Loucy (cell line): Measurements from ENCODE around the gene GRAMD4.
"Not testable (repeated sequence)": the region's sequence is repeated elsewhere in the genome, so short reads cannot be mapped to it uniquely, and the experiment has no call there.

ENCODE experiments used
- H2AFZ ChIP-seq: fragments of 200-600 bp; sonication (generic); 2 replicates; pipeline ENCODE4 v1.6.0; 2016; ENCODE audit warnings: antibody characterized with exemption, mild to moderate bottlenecking, low read length, moderate library complexity
- H3F3A ChIP-seq: fragments of 200-600 bp; 2 replicates; pipeline ENCODE4 v1.6.0; 2016; ENCODE audit warnings: antibody characterized with exemption, low read depth, mild to moderate bottlenecking
- H3K27me3 ChIP-seq: fragments of 200-600 bp; sonication (generic); 2 replicates; pipeline ENCODE4 v1.6.1; 2014; ENCODE audit warnings: low read length, mild to moderate bottlenecking; ENCODE audit not compliant: insufficient read depth, poor library complexity, severe bottlenecking
- H3K36me3 ChIP-seq: fragments of 200-600 bp; sonication (generic); 2 replicates; pipeline ENCODE4 v1.6.1; 2016; ENCODE audit warnings: low read length; ENCODE audit not compliant: insufficient read depth
- H3K4me1 ChIP-seq: fragments of 200-600 bp; sonication (generic); 2 replicates; pipeline ENCODE4 v1.5.1; 2014; ENCODE audit warnings: low read length, mild to moderate bottlenecking; ENCODE audit not compliant: insufficient read depth, poor library complexity, severe bottlenecking
- H3K4me2 ChIP-seq: fragments of 200-600 bp; sonication (generic); 2 replicates; pipeline ENCODE4 v1.6.0; 2014; ENCODE audit warnings: antibody characterized with exemption, low read length, low read depth, mild to moderate bottlenecking; ENCODE audit not compliant: poor library complexity, severe bottlenecking
- H3K4me3 ChIP-seq: fragments of 200-600 bp; sonication (generic); 2 replicates; pipeline ENCODE4 v1.5.1; 2014; ENCODE audit warnings: low read length, mild to moderate bottlenecking, mixed read lengths; ENCODE audit not compliant: poor library complexity, severe bottlenecking
- H3K79me2 ChIP-seq: fragments of 200-600 bp; sonication (generic); 2 replicates; pipeline ENCODE4 v1.6.1; 2014; ENCODE audit warnings: low read length; ENCODE audit not compliant: insufficient read depth
- H3K9ac ChIP-seq: fragments of 200-600 bp; sonication (generic); 2 replicates; pipeline ENCODE4 v1.6.0; 2014; ENCODE audit warnings: mild to moderate bottlenecking, low read depth, low read length, moderate library complexity; ENCODE audit not compliant: poor library complexity, severe bottlenecking
- H3K9me2 ChIP-seq: fragments of 200-600 bp; sonication (generic); replicated peaks from 2 replicates; pipeline ENCODE4 v1.6.1; 2016; ENCODE audit warnings: low read depth, low read length, mixed read lengths
- H3K9me3 ChIP-seq: fragments of 200-600 bp; sonication (generic); 2 replicates; pipeline ENCODE4 v1.6.1; 2014; ENCODE audit warnings: mild to moderate bottlenecking, antibody characterized with exemption, low read length, low read depth; ENCODE audit not compliant: insufficient read depth
- H4K20me1 ChIP-seq: fragments of 200-600 bp; sonication (generic); 2 replicates; pipeline ENCODE4 v1.6.0; 2014; ENCODE audit warnings: antibody characterized with exemption, low read length, mild to moderate bottlenecking; ENCODE audit not compliant: insufficient read depth, poor library complexity, severe bottlenecking
- EZH2phosphoT487 ChIP-seq: fragments of 200-600 bp; IDR thresholded peaks from 2 replicates; pipeline ENCODE4 v1.6.1; 2018; ENCODE audit warnings: antibody characterized with exemption, mild to moderate bottlenecking, moderate library complexity, borderline replicate concordance
- TF ChIP-seq, protein P1 (sequence below): fragments of 200-600 bp; sonication (generic); conservative IDR thresholded peaks from 2 replicates; pipeline ENCODE4 v1.5.1; 2014; ENCODE audit warnings: mild to moderate bottlenecking, antibody characterized with exemption, low read length

Gene GRAMD4

DNA sequence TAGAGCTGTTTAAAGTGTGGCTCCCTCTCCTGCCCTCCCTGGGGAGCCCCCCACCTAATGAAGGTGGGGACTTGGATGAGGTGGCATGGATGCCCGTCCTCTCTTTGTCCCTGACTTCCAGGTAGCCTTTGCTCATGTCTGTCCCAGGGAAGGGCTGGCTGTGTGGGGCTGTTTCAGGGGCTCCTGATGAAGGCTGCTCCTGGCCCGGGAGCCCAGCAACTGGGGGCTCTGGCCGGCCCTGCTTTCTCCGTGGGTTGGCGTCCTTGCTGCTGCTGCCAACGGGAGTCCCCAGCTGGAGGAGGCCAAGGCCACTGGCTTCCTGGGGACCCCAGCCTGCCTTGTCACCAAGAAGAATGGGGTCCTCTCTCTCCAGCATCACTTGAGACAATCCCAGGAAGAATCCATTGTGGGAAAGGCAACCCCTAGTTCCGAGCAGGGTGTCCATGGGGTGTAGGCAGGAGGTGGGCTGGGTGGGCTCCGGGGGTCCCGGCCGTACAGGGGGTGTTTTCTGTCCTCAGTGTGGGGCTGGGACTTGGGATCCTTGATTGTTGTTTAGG, 13.2 kb downstream of the GRAMD4 start:
- H3K9ac ChIP-seq = no peak overlapping the region
- H3K9me3 ChIP-seq = no peaks in the 10 kb centered on the region
- no peaks in the 10 kb centered on the region for H3K9me2 ChIP-seq
- H3K27me3 ChIP-seq = no peaks in the 10 kb centered on the region
- no peaks in the 10 kb centered on the region for H3K4me1 ChIP-seq
- H3K4me3 ChIP-seq = no peak overlapping the region
- TF ChIP-seq EZH2phosphoT487 = no peak
- TF ChIP-seq, protein P1, sequence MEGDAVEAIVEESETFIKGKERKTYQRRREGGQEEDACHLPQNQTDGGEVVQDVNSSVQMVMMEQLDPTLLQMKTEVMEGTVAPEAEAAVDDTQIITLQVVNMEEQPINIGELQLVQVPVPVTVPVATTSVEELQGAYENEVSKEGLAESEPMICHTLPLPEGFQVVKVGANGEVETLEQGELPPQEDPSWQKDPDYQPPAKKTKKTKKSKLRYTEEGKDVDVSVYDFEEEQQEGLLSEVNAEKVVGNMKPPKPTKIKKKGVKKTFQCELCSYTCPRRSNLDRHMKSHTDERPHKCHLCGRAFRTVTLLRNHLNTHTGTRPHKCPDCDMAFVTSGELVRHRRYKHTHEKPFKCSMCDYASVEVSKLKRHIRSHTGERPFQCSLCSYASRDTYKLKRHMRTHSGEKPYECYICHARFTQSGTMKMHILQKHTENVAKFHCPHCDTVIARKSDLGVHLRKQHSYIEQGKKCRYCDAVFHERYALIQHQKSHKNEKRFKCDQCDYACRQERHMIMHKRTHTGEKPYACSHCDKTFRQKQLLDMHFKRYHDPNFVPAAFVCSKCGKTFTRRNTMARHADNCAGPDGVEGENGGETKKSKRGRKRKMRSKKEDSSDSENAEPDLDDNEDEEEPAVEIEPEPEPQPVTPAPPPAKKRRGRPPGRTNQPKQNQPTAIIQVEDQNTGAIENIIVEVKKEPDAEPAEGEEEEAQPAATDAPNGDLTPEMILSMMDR = no peak
- no peak overlapping the region for H2AFZ ChIP-seq
- no peaks in the 10 kb centered on the region; the same call in 1 of the 2 replicates for H3K36me3 ChIP-seq
- H3F3A ChIP-seq = no peaks in the 10 kb centered on the region
- no peak overlapping the region for H3K4me2 ChIP-seq
- H3K79me2 ChIP-seq = no peaks in the 10 kb centered on the region
- H4K20me1 ChIP-seq = no peaks in the 10 kb centered on the region

DNA sequence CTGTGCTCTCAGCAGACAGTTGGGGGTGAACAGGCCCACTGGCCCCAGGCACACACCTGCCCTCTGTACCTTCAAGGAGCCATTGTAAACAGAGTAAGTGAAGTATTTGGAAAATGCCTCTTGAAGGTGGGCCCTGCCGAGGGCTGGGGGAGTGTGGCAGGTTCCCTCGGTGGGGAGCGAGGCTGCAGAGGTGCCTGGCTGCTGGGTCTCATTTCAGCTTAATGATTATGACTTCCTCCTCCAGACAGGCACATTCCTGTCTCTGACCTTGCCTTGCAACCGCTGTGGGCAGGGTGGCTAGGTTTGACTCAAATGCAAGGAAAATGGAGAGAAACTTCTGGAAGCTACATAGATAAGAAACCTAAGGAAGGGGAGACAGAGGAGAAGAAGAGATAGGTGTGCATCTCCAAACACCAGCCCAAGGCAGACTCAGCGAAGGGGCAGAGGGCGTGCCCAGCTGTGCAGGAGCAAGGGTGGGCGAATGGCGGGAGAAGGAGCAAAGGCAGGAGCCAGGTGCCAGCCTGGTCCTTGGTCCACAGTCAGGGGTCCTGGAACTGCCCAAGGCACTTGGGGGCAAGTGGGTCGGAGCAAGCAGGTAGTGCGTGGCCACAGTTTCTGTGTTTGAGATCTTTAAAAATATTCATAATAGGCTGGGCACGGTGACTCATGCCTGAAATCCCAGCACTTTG, 14.0 kb downstream of the GRAMD4 start:
- Histone ChIP-seq H2AFZ (no peak overlapping the region), H4K20me1 (no peaks in the 10 kb centered on the region), H3K4me1 (no peaks in the 10 kb centered on the region), H3K9me2 (no peaks in the 10 kb centered on the region), H3K9me3 (no peaks in the 10 kb centered on the region), H3F3A (no peaks in the 10 kb centered on the region), H3K4me2 (no peak overlapping the region), H3K27me3 (no peaks in the 10 kb centered on the region), H3K36me3 (no peaks in the 10 kb centered on the region; the same call in 1 of the 2 replicates), H3K79me2 (no peaks in the 10 kb centered on the region), H3K4me3 (no peak overlapping the region), H3K9ac (no peak overlapping the region)
- TF ChIP-seq, protein P1 = no peak
- TF ChIP-seq EZH2phosphoT487 = no peak

DNA sequence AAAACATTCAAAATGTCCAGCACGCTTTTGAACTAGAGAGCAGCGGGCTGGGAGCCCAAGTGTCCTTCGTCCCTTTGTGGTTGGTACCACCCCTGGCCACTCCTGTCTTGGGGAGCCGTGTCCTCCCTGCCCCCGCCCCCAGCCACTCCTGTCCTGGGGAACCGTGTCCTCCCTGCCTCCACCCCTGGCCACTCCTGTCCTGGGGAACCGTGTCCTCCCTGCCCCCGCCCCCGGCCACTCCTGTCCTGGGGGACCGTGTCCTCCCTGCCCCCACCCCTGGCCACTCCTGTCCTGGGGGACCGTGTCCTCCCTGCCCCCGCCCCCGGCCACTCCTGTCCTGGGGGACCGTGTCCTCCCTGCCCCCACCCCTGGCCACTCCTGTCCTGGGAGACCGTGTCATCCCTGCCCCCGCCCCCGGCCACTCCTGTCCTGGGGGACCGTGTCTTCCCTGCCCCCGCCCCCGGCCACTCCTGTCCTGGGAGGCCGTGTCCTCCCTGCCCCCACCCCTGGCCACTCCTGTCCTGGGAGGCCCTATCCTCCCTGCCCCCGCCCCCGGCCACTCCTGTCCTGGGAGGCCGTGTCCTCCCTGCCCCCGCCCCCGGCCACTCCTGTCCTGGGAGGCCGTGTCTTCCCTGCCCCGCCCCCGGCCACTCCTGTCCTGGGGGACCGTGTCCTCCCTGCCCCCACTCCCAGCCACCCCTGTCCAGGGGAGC, 14.9 kb downstream of the GRAMD4 start:
- H3K9me3 ChIP-seq, H3K9me2 ChIP-seq, H3K27me3 ChIP-seq, H3K4me1 ChIP-seq, H3K4me3 ChIP-seq, H3K4me2 ChIP-seq, H2AFZ ChIP-seq, H3K9ac ChIP-seq, H3F3A ChIP-seq, H3K79me2 ChIP-seq, H3K36me3 ChIP-seq, H4K20me1 ChIP-seq: not testable (repeated sequence)
